Measurements from ENCODE around the gene GCSH. TPM values are rescaled to one million over a fixed set of nuclear protein-coding genes. Genes with fewer than 3 reads are reported as not detected.

Gene GCSH
- total and polyA plus RNA-seq, 10 of the 15 experiments (the other 5 are each of a cell fraction or from before 2014, with no cell fraction given): 14.7 to 108 (median 39.3) TPM

GRCh38 chr16:81073560-81074330 lies 22.4 kb downstream of the GCSH start:
- no TSS peak for BruUV-seq (replicated peaks)
- H3K27me3 ChIP-seq (replicated peaks in 1 of 2; ENCODE audit: control insufficient read depth in 2 of 2, insufficient read depth in 2 of 2, low read length in 1 of 2): no peaks in the 10 kb centered on the region
- DNase-seq (ENCODE audit: low read depth, low spot score): no peak
- no peak for FAIRE-seq
- no peak overlapping the region for H3K9ac ChIP-seq (ENCODE audit: control insufficient read depth, insufficient read depth, low read length)
- in situ Hi-C loops (cut with MboI) (no loop called here), intact Hi-C loops (cut with micrococcal nuclease; ENCODE audit: unreplicated experiment) (no loop called here)
- no peak overlapping the region for H3K27ac ChIP-seq (ENCODE audit: control insufficient read depth, insufficient read depth)
- ChIA-PET RAD21 (ENCODE audit: unreplicated experiment) (no interaction called here), CTCF (interaction anchor here (0.6 to 1.5 kb wide), 4 partner anchors 35 to 69 kb away, joined by 3 read pairs; partner anchors contain the start of gene ATMIN), POLR2A (interaction anchor here (0.5 kb wide), 1 partner anchor 21 kb away, joined by 4 read pairs; no protein-coding TSS in a partner anchor), SMC1A (ENCODE audit: uncharacterized antibody, unreplicated experiment) (interaction anchor here (0.6 kb wide), 1 partner anchor 646 kb away, joined by 3 read pairs; no protein-coding TSS in a partner anchor)
- no peaks in the 10 kb centered on the region for H3K79me2 ChIP-seq (ENCODE audit: control insufficient read depth, insufficient read depth, low read length)
- WGBS (ENCODE audit: insufficient coverage, insufficient replicate concordance, low lambda C conversion rate, missing lambda C conversion rate): 54% methylated on average over 5 of the region's 5 CpGs
- no peaks in the 10 kb centered on the region for H3K9me3 ChIP-seq (replicated peaks; ENCODE audit: control insufficient read depth, insufficient read depth, low read length)
- no peaks in the 10 kb centered on the region; a peak in 1 of 4 replicates for H3K36me3 ChIP-seq (ENCODE audit: control insufficient read depth in 2 of 2, insufficient read depth in 2 of 2, low read length in 1 of 2)
- ATAC-seq: no peak
- no peak overlapping the region for H3K4me3 ChIP-seq
- no peak overlapping the region for H2AFZ ChIP-seq (ENCODE audit: control insufficient read depth, low read depth, low read length)
- H4K20me1 ChIP-seq (ENCODE audit: control insufficient read depth, insufficient read depth): no peaks in the 10 kb centered on the region
- TF ChIP-seq SMARCA5 (IDR thresholded peaks at IDR 0.05) (no peak), ZSCAN29 (IDR thresholded peaks at IDR 0.05) (no peak), MYB (IDR thresholded peaks at IDR 0.05; ENCODE audit: borderline replicate concordance, low read depth, low read length) (no peak), TCF3 (IDR thresholded peaks at IDR 0.05; ENCODE audit: borderline replicate concordance, insufficient read depth, low read depth, low read length) (no peak), NR2F1 (conservative IDR thresholded peaks at IDR 0.05) (no peak), MEF2A (IDR thresholded peaks at IDR 0.05; ENCODE audit: insufficient read depth, low read depth, low read length) (no peak), HCFC1 (IDR thresholded peaks at IDR 0.05; ENCODE audit: low read length) (no peak), MAX (IDR thresholded peaks at IDR 0.05; ENCODE audit: low read depth, low read length) (no peak), NBN (IDR thresholded peaks at IDR 0.05) (no peak), KDM1A (IDR thresholded peaks at IDR 0.05; ENCODE audit: borderline replicate concordance) (no peak), CHD2 (IDR thresholded peaks at IDR 0.05; ENCODE audit: borderline replicate concordance, low read depth, low read length) (no peak), MEF2B (IDR thresholded peaks at IDR 0.05; ENCODE audit: partially characterized antibody, poor library complexity, severe bottlenecking) (no peak), NRF1 (conservative IDR thresholded peaks at IDR 0.05; ENCODE audit: low read depth, low read length) (no peak), POLR2AphosphoS2 (IDR thresholded peaks at IDR 0.05; ENCODE audit: low read depth, low read length) (no peak)
- peaks cover 5% of the 10 kb centered on the region for H3K4me1 ChIP-seq (ENCODE audit: control insufficient read depth, insufficient read depth, low read length)
- H3K4me2 ChIP-seq (ENCODE audit: control insufficient read depth, insufficient read depth): no peak overlapping the region
